ENCODE measurements around the gene GTPBP8. TPM values are rescaled to one million over a fixed set of nuclear protein-coding genes. Genes with fewer than 3 reads are reported as not detected.
A peak's percentile ranks its signal among the peaks of the same experiment; 100 is the strongest.

The GTPBP8 gene
- total and polyA plus RNA-seq, 10 of the 15 experiments (the other 5 are each of a cell fraction or from before 2014, with no cell fraction given), result 10.3 to 29.0 (median 17.0) TPM

DNA sequence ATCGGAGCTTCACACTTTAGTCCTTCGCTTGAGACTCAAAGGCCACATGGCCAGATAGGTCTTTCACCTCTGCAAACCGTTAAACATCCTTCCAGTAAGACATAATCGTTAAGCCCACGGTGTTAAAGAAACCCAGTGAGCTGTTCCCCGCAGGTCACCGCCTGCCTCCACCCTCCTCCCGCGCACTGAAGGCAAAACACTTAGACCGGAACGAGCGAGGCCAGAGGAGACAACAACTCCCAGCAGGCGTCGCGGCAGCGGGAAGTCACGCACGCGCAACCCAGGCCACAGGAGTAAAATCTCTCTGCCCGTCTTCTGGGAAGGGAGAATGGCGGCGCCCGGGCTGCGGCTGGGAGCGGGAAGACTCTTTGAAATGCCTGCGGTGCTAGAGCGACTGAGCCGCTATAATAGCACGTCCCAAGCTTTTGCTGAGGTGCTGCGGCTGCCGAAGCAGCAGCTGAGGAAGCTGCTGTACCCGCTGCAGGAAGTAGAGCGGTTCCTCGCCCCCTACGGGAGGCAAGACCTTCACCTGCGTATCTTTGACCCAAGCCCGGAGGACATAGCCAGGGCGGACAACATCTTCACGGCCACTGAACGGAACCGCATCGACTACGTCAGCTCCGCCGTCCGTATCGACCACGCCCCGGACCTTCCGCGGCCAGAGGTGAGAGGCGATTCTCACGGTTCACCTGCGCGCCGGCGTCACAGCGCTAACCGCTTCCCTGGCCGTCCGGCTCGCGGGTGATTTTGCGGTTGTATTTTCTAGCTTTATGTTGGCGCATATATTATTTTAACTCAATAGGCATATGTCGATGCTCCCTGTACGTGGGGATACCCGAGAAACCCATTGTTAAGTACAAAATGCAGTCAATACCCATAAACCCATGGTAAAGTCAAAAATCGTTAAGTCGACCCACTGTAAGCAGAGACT, at the start of gene GTPBP8 (continued):
- TF ChIP-seq POLR2AphosphoS2 (IDR thresholded peaks at IDR 0.05; ENCODE audit: low read depth, low read length) (peak; percentile 73; the same call in 1 of the 2 replicates), ATF7 (IDR thresholded peaks at IDR 0.05; ENCODE audit: low read depth) (peak; percentile 67), EP300 (IDR thresholded peaks at IDR 0.05; ENCODE audit: borderline replicate concordance in 1 of 2, control insufficient read depth in 1 of 2, low read depth in 2 of 2, low read length in 2 of 2) (peak; percentile 65 to 82; a peak in 3 of 4 replicates), TCF12 (IDR thresholded peaks at IDR 0.05; ENCODE audit: low read depth, low read length) (peak; percentile 42; the same call in 1 of the 2 replicates), CBX3 (IDR thresholded peaks at IDR 0.05; ENCODE audit: borderline replicate concordance, low read depth) (no peak), KLF5 (IDR thresholded peaks at IDR 0.05; ENCODE audit: partially characterized antibody) (peak; percentile 76), MAX (IDR thresholded peaks at IDR 0.05; ENCODE audit: low read depth, low read length) (peak; percentile 49; the same call in 1 of the 2 replicates), FOXK2 (IDR thresholded peaks at IDR 0.05) (no peak), HDGF (IDR thresholded peaks at IDR 0.05) (0 out of 2 replicates have a peak, but pooled peaks have one; percentile 68), ASH2L (IDR thresholded peaks at IDR 0.05; ENCODE audit: borderline replicate concordance, low read depth) (peak; percentile 92; the same call in 1 of the 2 replicates), BHLHE40 (IDR thresholded peaks at IDR 0.05; ENCODE audit: borderline replicate concordance in 1 of 2, low read depth in 2 of 2, low read length in 1 of 2) (peak; percentile 82 to 89; a peak in 3 of 4 replicates), TAF1 (IDR thresholded peaks at IDR 0.05; ENCODE audit: borderline replicate concordance, low read depth, low read length) (peak; percentile 55), HDAC6 (IDR thresholded peaks at IDR 0.05; ENCODE audit: unreplicated experiment) (no peak), POLR2AphosphoS5 (IDR thresholded peaks at IDR 0.05; ENCODE audit: low read length) (peak; percentile 93)
- TF ChIP-seq, protein P1, sequence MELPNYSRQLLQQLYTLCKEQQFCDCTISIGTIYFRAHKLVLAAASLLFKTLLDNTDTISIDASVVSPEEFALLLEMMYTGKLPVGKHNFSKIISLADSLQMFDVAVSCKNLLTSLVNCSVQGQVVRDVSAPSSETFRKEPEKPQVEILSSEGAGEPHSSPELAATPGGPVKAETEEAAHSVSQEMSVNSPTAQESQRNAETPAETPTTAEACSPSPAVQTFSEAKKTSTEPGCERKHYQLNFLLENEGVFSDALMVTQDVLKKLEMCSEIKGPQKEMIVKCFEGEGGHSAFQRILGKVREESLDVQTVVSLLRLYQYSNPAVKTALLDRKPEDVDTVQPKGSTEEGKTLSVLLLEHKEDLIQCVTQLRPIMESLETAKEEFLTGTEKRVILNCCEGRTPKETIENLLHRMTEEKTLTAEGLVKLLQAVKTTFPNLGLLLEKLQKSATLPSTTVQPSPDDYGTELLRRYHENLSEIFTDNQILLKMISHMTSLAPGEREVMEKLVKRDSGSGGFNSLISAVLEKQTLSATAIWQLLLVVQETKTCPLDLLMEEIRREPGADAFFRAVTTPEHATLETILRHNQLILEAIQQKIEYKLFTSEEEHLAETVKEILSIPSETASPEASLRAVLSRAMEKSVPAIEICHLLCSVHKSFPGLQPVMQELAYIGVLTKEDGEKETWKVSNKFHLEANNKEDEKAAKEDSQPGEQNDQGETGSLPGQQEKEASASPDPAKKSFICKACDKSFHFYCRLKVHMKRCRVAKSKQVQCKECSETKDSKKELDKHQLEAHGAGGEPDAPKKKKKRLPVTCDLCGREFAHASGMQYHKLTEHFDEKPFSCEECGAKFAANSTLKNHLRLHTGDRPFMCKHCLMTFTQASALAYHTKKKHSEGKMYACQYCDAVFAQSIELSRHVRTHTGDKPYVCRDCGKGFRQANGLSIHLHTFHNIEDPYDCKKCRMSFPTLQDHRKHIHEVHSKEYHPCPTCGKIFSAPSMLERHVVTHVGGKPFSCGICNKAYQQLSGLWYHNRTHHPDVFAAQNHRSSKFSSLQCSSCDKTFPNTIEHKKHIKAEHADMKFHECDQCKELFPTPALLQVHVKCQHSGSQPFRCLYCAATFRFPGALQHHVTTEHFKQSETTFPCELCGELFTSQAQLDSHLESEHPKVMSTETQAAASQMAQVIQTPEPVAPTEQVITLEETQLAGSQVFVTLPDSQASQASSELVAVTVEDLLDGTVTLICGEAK (IDR thresholded peaks at IDR 0.05; ENCODE audit: borderline replicate concordance), result peak; percentile 72; the same call in 1 of the 2 replicates
- TF ChIP-seq, protein P2, sequence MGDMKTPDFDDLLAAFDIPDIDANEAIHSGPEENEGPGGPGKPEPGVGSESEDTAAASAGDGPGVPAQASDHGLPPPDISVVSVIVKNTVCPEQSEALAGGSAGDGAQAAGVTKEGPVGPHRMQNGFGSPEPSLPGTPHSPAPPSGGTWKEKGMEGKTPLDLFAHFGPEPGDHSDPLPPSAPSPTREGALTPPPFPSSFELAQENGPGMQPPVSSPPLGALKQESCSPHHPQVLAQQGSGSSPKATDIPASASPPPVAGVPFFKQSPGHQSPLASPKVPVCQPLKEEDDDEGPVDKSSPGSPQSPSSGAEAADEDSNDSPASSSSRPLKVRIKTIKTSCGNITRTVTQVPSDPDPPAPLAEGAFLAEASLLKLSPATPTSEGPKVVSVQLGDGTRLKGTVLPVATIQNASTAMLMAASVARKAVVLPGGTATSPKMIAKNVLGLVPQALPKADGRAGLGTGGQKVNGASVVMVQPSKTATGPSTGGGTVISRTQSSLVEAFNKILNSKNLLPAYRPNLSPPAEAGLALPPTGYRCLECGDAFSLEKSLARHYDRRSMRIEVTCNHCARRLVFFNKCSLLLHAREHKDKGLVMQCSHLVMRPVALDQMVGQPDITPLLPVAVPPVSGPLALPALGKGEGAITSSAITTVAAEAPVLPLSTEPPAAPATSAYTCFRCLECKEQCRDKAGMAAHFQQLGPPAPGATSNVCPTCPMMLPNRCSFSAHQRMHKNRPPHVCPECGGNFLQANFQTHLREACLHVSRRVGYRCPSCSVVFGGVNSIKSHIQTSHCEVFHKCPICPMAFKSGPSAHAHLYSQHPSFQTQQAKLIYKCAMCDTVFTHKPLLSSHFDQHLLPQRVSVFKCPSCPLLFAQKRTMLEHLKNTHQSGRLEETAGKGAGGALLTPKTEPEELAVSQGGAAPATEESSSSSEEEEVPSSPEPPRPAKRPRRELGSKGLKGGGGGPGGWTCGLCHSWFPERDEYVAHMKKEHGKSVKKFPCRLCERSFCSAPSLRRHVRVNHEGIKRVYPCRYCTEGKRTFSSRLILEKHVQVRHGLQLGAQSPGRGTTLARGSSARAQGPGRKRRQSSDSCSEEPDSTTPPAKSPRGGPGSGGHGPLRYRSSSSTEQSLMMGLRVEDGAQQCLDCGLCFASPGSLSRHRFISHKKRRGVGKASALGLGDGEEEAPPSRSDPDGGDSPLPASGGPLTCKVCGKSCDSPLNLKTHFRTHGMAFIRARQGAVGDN (IDR thresholded peaks at IDR 0.05), result peak; percentile 66; the same call in 1 of the 2 replicates
- TF ChIP-seq, protein P3, sequence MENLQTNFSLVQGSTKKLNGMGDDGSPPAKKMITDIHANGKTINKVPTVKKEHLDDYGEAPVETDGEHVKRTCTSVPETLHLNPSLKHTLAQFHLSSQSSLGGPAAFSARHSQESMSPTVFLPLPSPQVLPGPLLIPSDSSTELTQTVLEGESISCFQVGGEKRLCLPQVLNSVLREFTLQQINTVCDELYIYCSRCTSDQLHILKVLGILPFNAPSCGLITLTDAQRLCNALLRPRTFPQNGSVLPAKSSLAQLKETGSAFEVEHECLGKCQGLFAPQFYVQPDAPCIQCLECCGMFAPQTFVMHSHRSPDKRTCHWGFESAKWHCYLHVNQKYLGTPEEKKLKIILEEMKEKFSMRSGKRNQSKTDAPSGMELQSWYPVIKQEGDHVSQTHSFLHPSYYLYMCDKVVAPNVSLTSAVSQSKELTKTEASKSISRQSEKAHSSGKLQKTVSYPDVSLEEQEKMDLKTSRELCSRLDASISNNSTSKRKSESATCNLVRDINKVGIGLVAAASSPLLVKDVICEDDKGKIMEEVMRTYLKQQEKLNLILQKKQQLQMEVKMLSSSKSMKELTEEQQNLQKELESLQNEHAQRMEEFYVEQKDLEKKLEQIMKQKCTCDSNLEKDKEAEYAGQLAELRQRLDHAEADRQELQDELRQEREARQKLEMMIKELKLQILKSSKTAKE (IDR thresholded peaks at IDR 0.05; ENCODE audit: low read depth, poor library complexity, severe bottlenecking), result peak; percentile 66

Data from GM12878 (cell line).